H9 (cell line): ENCODE results near the gene RBM25. TPM values are rescaled to one million over a fixed set of nuclear protein-coding genes. Genes with fewer than 3 reads are reported as not detected.

ENCODE experiments used
- DNase-seq: peaks from one replicate; pipeline ENCODE4 v3.0.0-alpha.2; 2017
- H2AFZ ChIP-seq: one replicate; pipeline ENCODE4 v1.6.1; 2013; ENCODE audit warnings: mild to moderate bottlenecking, low read length, control low read depth, moderate library complexity
- H2AK5ac ChIP-seq: 2 replicates; pipeline ENCODE4 v1.6.1; 2013; ENCODE audit warnings: low read length, control low read depth, mixed read lengths; ENCODE audit not compliant: insufficient read length
- H2BK120ac ChIP-seq: one replicate; pipeline ENCODE4 v1.6.1; 2013; ENCODE audit warnings: low read depth, mild to moderate bottlenecking, low read length, control low read depth, inconsistent platforms; ENCODE audit not compliant: poor library complexity, severe bottlenecking
- H2BK12ac ChIP-seq: 2 replicates; pipeline ENCODE4 v1.6.1; 2013; ENCODE audit warnings: low read length, control low read depth, mixed read lengths, low read depth; ENCODE audit not compliant: insufficient read length
- H2BK15ac ChIP-seq: 2 replicates; pipeline ENCODE4 v1.6.1; 2013; ENCODE audit warnings: low read depth, low read length, control low read depth
- H2BK20ac ChIP-seq: one replicate; pipeline ENCODE4 v1.6.1; 2013; ENCODE audit warnings: low read depth, mild to moderate bottlenecking, low read length, control low read depth, inconsistent platforms; ENCODE audit not compliant: poor library complexity, severe bottlenecking
- H2BK5ac ChIP-seq: 2 replicates; pipeline ENCODE4 v1.6.1; 2013; ENCODE audit warnings: low read length, control low read depth, mixed read lengths; ENCODE audit not compliant: insufficient read length
- H3K14ac ChIP-seq: 2 replicates; pipeline ENCODE4 v1.6.1; 2013; ENCODE audit warnings: low read length, control low read depth; ENCODE audit not compliant: insufficient read depth
- H3K18ac ChIP-seq: 2 replicates; pipeline ENCODE4 v1.6.1; 2013; ENCODE audit warnings: low read depth, mild to moderate bottlenecking, mixed read lengths, low read length, control low read depth; ENCODE audit not compliant: insufficient read length
- H3K23ac ChIP-seq: 2 replicates; pipeline ENCODE4 v1.6.1; 2013; ENCODE audit warnings: low read length, control low read depth, mixed read lengths, low read depth; ENCODE audit not compliant: insufficient read length
- H3K23me2 ChIP-seq: 2 replicates; pipeline ENCODE4 v1.6.1; 2013; ENCODE audit warnings: low read depth, mild to moderate bottlenecking, mixed read lengths, low read length, control low read depth; ENCODE audit not compliant: insufficient read length, poor library complexity, severe bottlenecking
- H3K27ac ChIP-seq: 2 replicates; pipeline ENCODE4 v1.5.1; 2013; ENCODE audit warnings: low read length, control low read depth, mixed read lengths, low read depth; ENCODE audit not compliant: insufficient read length
- H3K27me3 ChIP-seq: 2 replicates; pipeline ENCODE4 v1.6.1; 2013; ENCODE audit warnings: low read length, control low read depth, inconsistent platforms; ENCODE audit not compliant: insufficient read depth
- H3K4ac ChIP-seq: 2 replicates; pipeline ENCODE4 v1.6.1; 2013; ENCODE audit warnings: low read depth, mild to moderate bottlenecking, control low read depth, inconsistent platforms, low read length, moderate library complexity
- H3K4me1 ChIP-seq: 2 replicates; pipeline ENCODE4 v1.6.1; 2013; ENCODE audit warnings: low read length, control low read depth, inconsistent platforms; ENCODE audit not compliant: insufficient read depth
- H3K4me2 ChIP-seq: 2 replicates; pipeline ENCODE4 v1.6.1; 2013; ENCODE audit warnings: low read length, control low read depth, mixed read lengths; ENCODE audit not compliant: insufficient read length, insufficient read depth
- H3K56ac ChIP-seq: 2 replicates; pipeline ENCODE4 v1.6.1; 2013; ENCODE audit warnings: low read depth, mild to moderate bottlenecking, mixed read lengths, low read length, control low read depth; ENCODE audit not compliant: insufficient read length
- H3K79me1 ChIP-seq: 2 replicates; pipeline ENCODE4 v1.6.1; 2013; ENCODE audit warnings: low read depth, mild to moderate bottlenecking, moderate library complexity, low read length, control low read depth, inconsistent platforms; ENCODE audit not compliant: insufficient read depth, poor library complexity, severe bottlenecking
- H3K79me2 ChIP-seq: 2 replicates; pipeline ENCODE4 v1.6.1; 2013; ENCODE audit warnings: low read length, control low read depth, inconsistent platforms; ENCODE audit not compliant: insufficient read depth
- H3K9ac ChIP-seq: 2 replicates; pipeline ENCODE4 v1.6.1; 2013; ENCODE audit warnings: low read length, control low read depth, mixed read lengths; ENCODE audit not compliant: insufficient read length; ENCODE audit errors: extremely low read depth
- H3K9me3 ChIP-seq: one replicate; pipeline ENCODE4 v1.6.1; 2013; ENCODE audit warnings: low read depth, low read length, inconsistent platforms; ENCODE audit not compliant: control insufficient read depth
- H3T11ph ChIP-seq: one replicate; pipeline ENCODE4 v1.6.1; 2013; ENCODE audit warnings: mild to moderate bottlenecking, low read length, control low read depth, inconsistent platforms
- H4K20me1 ChIP-seq: one replicate; pipeline ENCODE4 v1.6.1; 2013; ENCODE audit not compliant: control insufficient read depth, insufficient read length, insufficient read depth
- H4K5ac ChIP-seq: 2 replicates; pipeline ENCODE4 v1.6.1; 2013; ENCODE audit warnings: low read depth, mild to moderate bottlenecking, mixed read lengths, low read length, control low read depth; ENCODE audit not compliant: insufficient read length
- H4K8ac ChIP-seq: replicated peaks from 2 replicates; pipeline ENCODE4 v1.6.1; 2013; ENCODE audit warnings: low read length, control low read depth, mixed read lengths, low read depth; ENCODE audit not compliant: insufficient read length
- H4K91ac ChIP-seq: 2 replicates; pipeline ENCODE4 v1.6.1; 2013; ENCODE audit warnings: low read depth, mild to moderate bottlenecking, moderate library complexity, mixed read lengths, low read length, control low read depth; ENCODE audit not compliant: insufficient read length
- H3K27ac Mint-ChIP-seq, 3 experiments: 2 replicates in 2 of 3; 3 replicates in 1 of 3; pipeline ENCODE4 v1.8.0; 2020 to 2021; ENCODE audit warnings: mixed read lengths in 3 of 3, mild to moderate bottlenecking in 1 of 3, moderate library complexity in 1 of 3
- H3K27me3 Mint-ChIP-seq: 2 replicates; pipeline ENCODE4 v1.8.0; 2021; ENCODE audit warnings: low read depth, mild to moderate bottlenecking, moderate library complexity, mixed read lengths
- H3K36me3 Mint-ChIP-seq, 3 experiments: 2 replicates in 2 of 3; 3 replicates in 1 of 3; pipeline ENCODE4 v1.8.0; 2020 to 2021; ENCODE audit warnings: low read depth in 3 of 3, mixed read lengths in 3 of 3; ENCODE audit not compliant: insufficient read depth in 1 of 3
- H3K4me1 Mint-ChIP-seq, 2 experiments: 2 replicates each; pipeline ENCODE4 v1.8.0; 2020; ENCODE audit warnings: mixed read lengths in 2 of 2
- H3K4me3 Mint-ChIP-seq, 2 experiments: 2 replicates in 1 of 2; 3 replicates in 1 of 2; pipeline ENCODE4 v1.8.0; 2020 to 2021; ENCODE audit warnings: mild to moderate bottlenecking in 2 of 2, mixed read lengths in 2 of 2, moderate library complexity in 1 of 2
- H3K9me3 Mint-ChIP-seq, 2 experiments: 2 replicates in 1 of 2; 3 replicates in 1 of 2; pipeline ENCODE4 v1.8.0; 2020; ENCODE audit warnings: mild to moderate bottlenecking in 2 of 2, mixed read lengths in 2 of 2, moderate library complexity in 1 of 2
- CTCF ChIP-seq: fragments of 200-600 bp; sonication (generic); conservative IDR thresholded peaks from 3 replicates; pipeline ENCODE4 v1.8.0; 2021; ENCODE audit warnings: antibody characterized with exemption, mild to moderate bottlenecking
- WGBS: extraction: QIAGEN DNeasy Blood & Tissue Kit; methylation state at CpG from one replicate; pipeline ENCODE4 v1.1.7; 2013; ENCODE audit warnings: missing lambda C conversion rate, low lambda C conversion rate, mixed read lengths; ENCODE audit not compliant: insufficient read length; ENCODE audit errors: extremely low coverage; 5-methylcytosine and 5-hydroxymethylcytosine counted together
- total RNA-seq: library from RNA; stranded (reverse); gene quantifications from 2 replicates; pipeline ENCODE4 v1.2.1, GENCODE V29; 2021

Gene RBM25
- total RNA-seq, 1 experiment from 2014 or later = 138 TPM

GRCh38 chr14:73026845-73027542, 31.3 kb upstream of the RBM25 start, which contains the start of gene ZFYVE1:
ZFYVE1 (minus strand) TSS chr14:73027106; CDS start chr14:73024508, 2,598 bp downstream.
- Histone ChIP-seq H3K14ac (no peak within 1 kb of the TSS), H2BK5ac (no peak within 1 kb of the TSS), H2AFZ (no peak within 1 kb of the TSS), H3K79me2 (no peaks in the 10 kb centered on the region), H3K27ac (no peak within 1 kb of the TSS), H3K9ac (peak within 1 kb of the TSS; percentile 67), H4K91ac (no peak within 1 kb of the TSS), H3K9me3 (no peaks in the 10 kb centered on the region), H3K4ac (no peak within 1 kb of the TSS), H2BK12ac (no peak within 1 kb of the TSS), H3T11ph (no peak within 1 kb of the TSS), H4K8ac (no peak within 1 kb of the TSS), H3K4me2 (peak within 1 kb of the TSS; percentile 88), H2BK20ac (no peak within 1 kb of the TSS), H3K23ac (no peak within 1 kb of the TSS), H3K18ac (no peak within 1 kb of the TSS), H2AK5ac (no peak within 1 kb of the TSS), H2BK120ac (no peak within 1 kb of the TSS), H3K56ac (no peak within 1 kb of the TSS), H3K79me1 (peaks cover 8% of the 10 kb centered on the region), H3K23me2 (peaks cover 5% of the 10 kb centered on the region), H3K27me3 (no peaks in the 10 kb centered on the region), H4K20me1 (no peaks in the 10 kb centered on the region), H4K5ac (no peak within 1 kb of the TSS), H3K4me1 (no peaks in the 10 kb centered on the region), H2BK15ac (no peak within 1 kb of the TSS)
- H3K27ac Mint-ChIP-seq = peak within 1 kb of the TSS; percentile 89 to 98 (median 92); a peak in 6 of 7 replicates
- no peaks in the 10 kb centered on the region for H3K27me3 Mint-ChIP-seq
- peaks cover 8 to 19% (median 19%) of the 10 kb centered on the region in 3 experiments; a peak in 6 of 7 replicates for H3K36me3 Mint-ChIP-seq
- no CpG with 5 or more reads among the region's 42 CpGs for WGBS
- H3K9me3 Mint-ChIP-seq = no peaks in the 10 kb centered on the region
- TF ChIP-seq CTCF = no peak
- peaks cover 22 to 26% of the 10 kb centered on the region in 2 experiments for H3K4me1 Mint-ChIP-seq
- H3K4me3 Mint-ChIP-seq = peak within 1 kb of the TSS; percentile 88 to 96
- DNase-seq = peak; percentile 99
